ENCODE measurements around the gene HDDC2. TPM values are rescaled to one million over a fixed set of nuclear protein-coding genes. Genes with fewer than 3 reads are reported as not detected.

HDDC2 gene
- total RNA-seq, 1 experiment from 2014 or later: 95.6 TPM

DNA sequence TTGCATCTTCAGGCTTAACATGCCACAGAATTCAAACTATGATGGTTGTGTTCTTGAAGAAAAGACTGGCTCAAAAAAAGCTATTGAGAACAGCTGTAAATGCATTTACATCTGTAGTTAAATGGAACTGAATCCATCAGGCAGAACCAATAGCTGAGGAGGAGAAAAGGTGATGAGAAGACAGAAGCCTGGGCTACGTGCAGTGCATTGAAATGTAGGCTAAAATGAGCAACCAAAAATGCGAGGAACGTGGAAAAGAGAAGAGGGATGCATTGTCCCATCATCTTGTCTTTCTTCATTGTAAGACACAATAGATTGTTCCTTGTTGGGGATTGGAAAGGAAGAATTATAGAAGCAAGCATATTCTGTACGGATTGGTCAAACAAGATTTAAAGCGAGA lies 13.8 kb upstream of the HDDC2 start:
- H3K4me1 ChIP-seq (ENCODE audit: control insufficient read depth in 1 of 2, insufficient read depth in 2 of 2, low read length in 2 of 2): no peaks in the 10 kb centered on the region
- H4K20me1 ChIP-seq (ENCODE audit: insufficient read depth): no peaks in the 10 kb centered on the region
- H3K27ac ChIP-seq (ENCODE audit: low read depth, low read length): no peak overlapping the region
- RAD21 ChIA-PET (ENCODE audit: low non-redundant PET in 1 of 2, low total read pairs in 2 of 2, uncharacterized antibody in 2 of 2, unreplicated experiment in 2 of 2): no interaction called here
- intact Hi-C loops (cut with micrococcal nuclease): loop anchor here (2.0 kb wide), 2 partner anchors 443 to 1805 kb away; no protein-coding TSS in a partner anchor
- H3K4me2 ChIP-seq (ENCODE audit: low read length): no peak overlapping the region
- DNase-seq (ENCODE audit: low read depth, low spot score) (no peak), ATAC-seq (no peak)
- BruUV-seq (replicated peaks): no TSS peak
- no peaks in the 10 kb centered on the region for H3K9me2 ChIP-seq (ENCODE audit: insufficient read depth)
- no peak overlapping the region for H3K9ac ChIP-seq (ENCODE audit: low read length)
- H3K4me3 ChIP-seq (replicated peaks in 1 of 2; ENCODE audit: low read depth in 1 of 2, low read length in 2 of 2): no peak overlapping the region
- no peaks in the 10 kb centered on the region for H3K79me2 ChIP-seq (ENCODE audit: insufficient read depth, low read length)
- TF ChIP-seq POLR2A (IDR thresholded peaks at IDR 0.05; ENCODE audit: borderline replicate concordance, extremely low read depth, insufficient read depth, insufficient read length) (no peak), ZNF274 (IDR thresholded peaks at IDR 0.05; ENCODE audit: low read depth, low read length) (no peak)
- TF ChIP-seq, protein P1, sequence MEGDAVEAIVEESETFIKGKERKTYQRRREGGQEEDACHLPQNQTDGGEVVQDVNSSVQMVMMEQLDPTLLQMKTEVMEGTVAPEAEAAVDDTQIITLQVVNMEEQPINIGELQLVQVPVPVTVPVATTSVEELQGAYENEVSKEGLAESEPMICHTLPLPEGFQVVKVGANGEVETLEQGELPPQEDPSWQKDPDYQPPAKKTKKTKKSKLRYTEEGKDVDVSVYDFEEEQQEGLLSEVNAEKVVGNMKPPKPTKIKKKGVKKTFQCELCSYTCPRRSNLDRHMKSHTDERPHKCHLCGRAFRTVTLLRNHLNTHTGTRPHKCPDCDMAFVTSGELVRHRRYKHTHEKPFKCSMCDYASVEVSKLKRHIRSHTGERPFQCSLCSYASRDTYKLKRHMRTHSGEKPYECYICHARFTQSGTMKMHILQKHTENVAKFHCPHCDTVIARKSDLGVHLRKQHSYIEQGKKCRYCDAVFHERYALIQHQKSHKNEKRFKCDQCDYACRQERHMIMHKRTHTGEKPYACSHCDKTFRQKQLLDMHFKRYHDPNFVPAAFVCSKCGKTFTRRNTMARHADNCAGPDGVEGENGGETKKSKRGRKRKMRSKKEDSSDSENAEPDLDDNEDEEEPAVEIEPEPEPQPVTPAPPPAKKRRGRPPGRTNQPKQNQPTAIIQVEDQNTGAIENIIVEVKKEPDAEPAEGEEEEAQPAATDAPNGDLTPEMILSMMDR (IDR thresholded peaks at IDR 0.05 in 2 of 3, conservative IDR thresholded peaks at IDR 0.05 in 1 of 3; ENCODE audit: borderline replicate concordance in 1 of 3, insufficient read depth in 1 of 3, low read depth in 2 of 3, low read length in 2 of 3): no peak
- CTCF ChIA-PET: interaction anchor here (1.0 to 2.2 kb wide), 5 partner anchors 436 to 641 kb away, joined by 4 to 7 read pairs (median 5); partner anchors contain the start of gene HINT3
- H3K36me3 ChIP-seq (ENCODE audit: control insufficient read depth in 1 of 2, insufficient read depth in 2 of 2, low read length in 2 of 2): no peaks in the 10 kb centered on the region
- no peaks in the 10 kb centered on the region for H3K9me3 ChIP-seq (ENCODE audit: control insufficient read depth in 1 of 2, insufficient read depth in 1 of 2, low read depth in 1 of 2, low read length in 2 of 2)
- no peak overlapping the region for H2AFZ ChIP-seq (ENCODE audit: low read depth, low read length, poor library complexity, severe bottlenecking)
- 0 out of 2 replicates have a peak, but pooled peaks cover 3% of the 10 kb centered on the region for H3K27me3 ChIP-seq (ENCODE audit: insufficient read depth, low read length)
- POLR2A ChIA-PET: no interaction called here

DNA sequence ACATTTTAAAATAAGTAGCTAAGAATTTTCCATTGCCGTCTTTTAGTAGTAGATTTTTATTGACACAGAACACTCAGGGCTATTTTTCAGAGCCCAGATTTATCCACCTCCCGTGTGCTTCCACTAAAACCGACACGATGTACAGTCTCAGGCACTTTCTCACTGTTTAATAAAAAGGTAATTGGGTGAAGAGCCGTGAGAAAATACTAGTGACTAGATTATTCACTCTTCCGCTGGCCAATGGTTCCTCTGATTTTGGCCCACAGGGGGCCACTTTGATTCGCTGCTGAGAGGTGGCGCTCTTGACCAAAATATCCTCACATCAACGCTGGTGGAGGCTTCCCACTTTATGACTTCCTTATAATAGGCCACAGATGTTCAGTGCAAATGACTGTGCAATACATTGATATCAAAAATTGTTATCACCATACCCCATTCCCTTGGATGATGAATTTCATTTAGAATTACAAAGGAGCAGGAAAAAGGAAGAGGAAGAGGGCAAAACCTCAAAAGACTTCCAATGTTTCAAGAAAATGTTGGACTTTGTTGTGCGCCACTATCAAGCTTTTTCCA lies 12.3 kb upstream of the HDDC2 start:
- H3K27ac ChIP-seq (ENCODE audit: low read depth, low read length): no peak overlapping the region
- H3K79me2 ChIP-seq (ENCODE audit: insufficient read depth, low read length): no peaks in the 10 kb centered on the region
- intact Hi-C loops (cut with micrococcal nuclease): loop anchor here (1.0 to 5.0 kb wide), 4 partner anchors 445 to 1807 kb away; no protein-coding TSS in a partner anchor
- POLR2A ChIA-PET: no interaction called here
- H3K9ac ChIP-seq (ENCODE audit: low read length): no peak overlapping the region
- BruUV-seq (replicated peaks): no TSS peak
- DNase-seq (ENCODE audit: low read depth, low spot score): peak; percentile 42
- H3K9me3 ChIP-seq (ENCODE audit: control insufficient read depth in 1 of 2, insufficient read depth in 1 of 2, low read depth in 1 of 2, low read length in 2 of 2): no peaks in the 10 kb centered on the region
- no peaks in the 10 kb centered on the region for H3K9me2 ChIP-seq (ENCODE audit: insufficient read depth)
- 0 out of 2 replicates have a peak, but pooled peaks cover 3% of the 10 kb centered on the region for H3K27me3 ChIP-seq (ENCODE audit: insufficient read depth, low read length)
- peak overlapping the region; percentile 34 for H2AFZ ChIP-seq (ENCODE audit: low read depth, low read length, poor library complexity, severe bottlenecking)
- peak; percentile 93 for ATAC-seq
- RAD21 ChIA-PET (ENCODE audit: low non-redundant PET in 1 of 2, low total read pairs in 2 of 2, uncharacterized antibody in 2 of 2, unreplicated experiment in 2 of 2): interaction anchor here in 1 of 2 experiments (1.7 kb wide), 1 partner anchor 445 kb away, joined by 4 read pairs; no protein-coding TSS in a partner anchor
- H3K4me1 ChIP-seq (ENCODE audit: control insufficient read depth in 1 of 2, insufficient read depth in 2 of 2, low read length in 2 of 2): no peaks in the 10 kb centered on the region
- no peak overlapping the region for H3K4me3 ChIP-seq (replicated peaks in 1 of 2; ENCODE audit: low read depth in 1 of 2, low read length in 2 of 2)
- no peaks in the 10 kb centered on the region for H3K36me3 ChIP-seq (ENCODE audit: control insufficient read depth in 1 of 2, insufficient read depth in 2 of 2, low read length in 2 of 2)
- no peaks in the 10 kb centered on the region for H4K20me1 ChIP-seq (ENCODE audit: insufficient read depth)
- CTCF ChIA-PET: interaction anchor here (0.6 to 6.2 kb wide), 13 partner anchors 16 to 672 kb away, joined by 3 to 49 read pairs (median 4); partner anchors contain the start of genes HINT3 and TRMT11
- no peak overlapping the region for H3K4me2 ChIP-seq (ENCODE audit: low read length)
- TF ChIP-seq YY1 (IDR thresholded peaks at IDR 0.05; ENCODE audit: extremely low read depth, insufficient replicate concordance, low read depth, low read length) (no peak), RAD21 (IDR thresholded peaks at IDR 0.05; ENCODE audit: low read depth) (peak; percentile 91), POLR2AphosphoS5 (IDR thresholded peaks at IDR 0.05; ENCODE audit: low read depth, low read length) (no peak)
- TF ChIP-seq, protein P1 (IDR thresholded peaks at IDR 0.05 in 2 of 3, conservative IDR thresholded peaks at IDR 0.05 in 1 of 3; ENCODE audit: borderline replicate concordance in 1 of 3, insufficient read depth in 1 of 3, low read depth in 2 of 3, low read length in 2 of 3): peak; percentile 71 to 90 (median 81)
- TF ChIP-seq, protein P2, sequence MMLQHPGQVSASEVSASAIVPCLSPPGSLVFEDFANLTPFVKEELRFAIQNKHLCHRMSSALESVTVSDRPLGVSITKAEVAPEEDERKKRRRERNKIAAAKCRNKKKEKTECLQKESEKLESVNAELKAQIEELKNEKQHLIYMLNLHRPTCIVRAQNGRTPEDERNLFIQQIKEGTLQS (IDR thresholded peaks at IDR 0.05): no peak

Data from HCT116 (cell line).